IMR-90 (cell line): ENCODE measurements around the gene PLS1. TPM values are rescaled to one million over a fixed set of nuclear protein-coding genes. Genes with fewer than 3 reads are reported as not detected.

Experiments used
- ATAC-seq: fragments of 200-7000 bp; cut with Tn5 transposase; 2 replicates; pipeline ENCODE4 v1.9.1; 2020; ENCODE audit warnings: low read depth, mild to moderate bottlenecking, moderate library complexity
- BruUV-seq: library from RNA; stranded (reverse); fragments of 400-500 nt; replicated peaks from 2 replicates; lab custom pipeline; 2021; lab: Mats Ljungman, UMichigan
- CTCF ChIA-PET: fragments of 300-600 bp; formaldehyde crosslinking; extraction: SDS; loops from one replicate; lab custom pipeline; 2021; ENCODE audit warnings: antibody characterized with exemption; lab: Yijun Ruan, JAX
- POLR2A ChIA-PET: fragments of 300-600 bp; sonication (Branson Sonifier 250); formaldehyde crosslinking; loops from one replicate; lab custom pipeline; 2022; ENCODE audit warnings: antibody characterized with exemption; ENCODE audit not compliant: unreplicated experiment; lab: Charles Lee
- DNase-seq: peaks from one replicate; pipeline ENCODE4 v3.0.0; 2013
- H2AFZ ChIP-seq: replicated peaks from 2 replicates; pipeline ENCODE3; 2013; ENCODE audit warnings: low read length, mild to moderate bottlenecking; ENCODE audit not compliant: poor library complexity
- H2AK5ac ChIP-seq: 2 replicates; pipeline ENCODE4 v1.6.1; 2013; ENCODE audit warnings: low read depth, low read length, inconsistent platforms
- H2AK9ac ChIP-seq: replicated peaks from 2 replicates; pipeline ENCODE3; 2013; ENCODE audit warnings: mild to moderate bottlenecking, low read depth, low read length, moderate library complexity; ENCODE audit not compliant: poor library complexity
- H2BK120ac ChIP-seq: 2 replicates; pipeline ENCODE4 v1.6.1; 2013; ENCODE audit warnings: low read depth, low read length, inconsistent platforms
- H2BK15ac ChIP-seq: 3 replicates; pipeline ENCODE4 v1.6.1; 2013; ENCODE audit warnings: low read depth, low read length, inconsistent platforms
- H2BK20ac ChIP-seq: 2 replicates; pipeline ENCODE4 v1.6.1; 2013; ENCODE audit warnings: low read depth, mild to moderate bottlenecking, inconsistent platforms, low read length, moderate library complexity
- H2BK5ac ChIP-seq: 2 replicates; pipeline ENCODE4 v1.6.1; 2013; ENCODE audit warnings: mild to moderate bottlenecking, low read depth, low read length, inconsistent platforms; ENCODE audit not compliant: poor library complexity, severe bottlenecking
- H3K14ac ChIP-seq: replicated peaks from 2 replicates; pipeline ENCODE4 v1.6.1; 2013; ENCODE audit warnings: low read depth, low read length, inconsistent platforms
- H3K18ac ChIP-seq: 2 replicates; pipeline ENCODE4 v1.6.1; 2013; ENCODE audit warnings: low read depth, low read length, control low read depth
- H3K23ac ChIP-seq: 2 replicates; pipeline ENCODE4 v1.6.1; 2013; ENCODE audit warnings: low read depth, low read length, inconsistent platforms
- H3K27ac ChIP-seq: 2 replicates; pipeline ENCODE4 v1.5.1; 2013; ENCODE audit warnings: mild to moderate bottlenecking, control low read depth, low read length; ENCODE audit not compliant: insufficient read depth
- H3K27me3 ChIP-seq: 2 replicates; pipeline ENCODE4 v1.6.1; 2013; ENCODE audit warnings: low read length; ENCODE audit not compliant: control insufficient read depth, insufficient read depth
- H3K36me3 ChIP-seq: 2 replicates; pipeline ENCODE4 v1.6.1; 2013; ENCODE audit warnings: low read length, mixed read lengths; ENCODE audit not compliant: control insufficient read depth, insufficient read depth
- H3K4ac ChIP-seq: 2 replicates; pipeline ENCODE4 v1.6.1; 2013; ENCODE audit warnings: low read depth, low read length, inconsistent platforms
- H3K4me1 ChIP-seq: 2 replicates; pipeline ENCODE4 v1.6.1; 2013; ENCODE audit warnings: low read length, mixed read lengths; ENCODE audit not compliant: control insufficient read depth, insufficient read depth
- H3K4me2 ChIP-seq: 2 replicates; pipeline ENCODE4 v1.6.1; 2013; ENCODE audit warnings: low read depth, mild to moderate bottlenecking, control low read depth, low read length, moderate library complexity
- H3K4me3 ChIP-seq: 2 replicates; pipeline ENCODE4 v1.5.1; 2013; ENCODE audit warnings: low read depth, mild to moderate bottlenecking, control low read depth, low read length, moderate library complexity; ENCODE audit not compliant: insufficient read depth
- H3K56ac ChIP-seq: 2 replicates; pipeline ENCODE4 v1.6.1; 2013; ENCODE audit warnings: low read length, inconsistent platforms; ENCODE audit not compliant: insufficient read depth; ENCODE audit errors: extremely low read depth
- H3K79me1 ChIP-seq, 2 experiments: 2 replicates each; pipeline ENCODE4 v1.6.1; 2013; ENCODE audit warnings: low read length in 2 of 2, inconsistent platforms in 1 of 2, low read depth in 1 of 2
- H3K9ac ChIP-seq: 2 replicates; pipeline ENCODE4 v1.6.1; 2013; ENCODE audit warnings: low read depth, low read length, control low read depth
- H3K9me1 ChIP-seq: 2 replicates; pipeline ENCODE4 v1.6.1; 2013; ENCODE audit warnings: low read length, inconsistent platforms; ENCODE audit not compliant: insufficient read depth
- H3K9me3 ChIP-seq: 2 replicates; pipeline ENCODE4 v1.6.1; 2013; ENCODE audit warnings: low read length; ENCODE audit not compliant: control insufficient read depth, insufficient read depth
- H4K20me1 ChIP-seq: 2 replicates; pipeline ENCODE4 v1.6.1; 2013; ENCODE audit warnings: low read length, inconsistent platforms; ENCODE audit not compliant: insufficient read depth
- H4K5ac ChIP-seq: 2 replicates; pipeline ENCODE4 v1.6.1; 2013; ENCODE audit warnings: mild to moderate bottlenecking, low read depth, low read length, control low read depth
- H4K8ac ChIP-seq, 2 experiments: 2 replicates each; pipeline ENCODE4 v1.6.1; 2013; ENCODE audit warnings: low read depth in 2 of 2, low read length in 2 of 2, control low read depth in 1 of 2, inconsistent platforms in 1 of 2
- H4K91ac ChIP-seq: 2 replicates; pipeline ENCODE4 v1.6.1; 2013; ENCODE audit warnings: low read depth, low read length, inconsistent platforms; ENCODE audit not compliant: insufficient read depth
- BHLHE40 ChIP-seq: fragments of 150-350 bp; IDR thresholded peaks from 2 replicates; pipeline ENCODE4 v1.6.1; 2016; ENCODE audit warnings: mild to moderate bottlenecking, low read depth, low read length
- CEBPB ChIP-seq: IDR thresholded peaks from 2 replicates; pipeline ENCODE4 v1.6.1; 2012; ENCODE audit warnings: low read depth, low read length, improper control_type of control experiment
- CHD1 ChIP-seq: IDR thresholded peaks from 2 replicates; pipeline ENCODE4 v1.6.1; 2012; ENCODE audit warnings: low read depth, low read length, improper control_type of control experiment
- CTCF ChIP-seq: conservative IDR thresholded peaks from 2 replicates; pipeline ENCODE4 v1.5.1; 2012; ENCODE audit warnings: mild to moderate bottlenecking, low read depth, low read length, improper control_type of control experiment
- MAFK ChIP-seq: IDR thresholded peaks from 2 replicates; pipeline ENCODE4 v1.6.1; 2012; ENCODE audit warnings: low read depth, low read length, improper control_type of control experiment
- MAZ ChIP-seq: IDR thresholded peaks from 2 replicates; pipeline ENCODE4 v1.6.1; 2012; ENCODE audit warnings: low read depth, mild to moderate bottlenecking, low read length, improper control_type of control experiment, moderate library complexity, borderline replicate concordance
- MXI1 ChIP-seq: IDR thresholded peaks from 2 replicates; pipeline ENCODE4 v1.6.1; 2012; ENCODE audit warnings: low read depth, mild to moderate bottlenecking, low read length, moderate library complexity, borderline replicate concordance
- NFE2L2 ChIP-seq: fragments of 150-350 bp; IDR thresholded peaks from 2 replicates; pipeline ENCODE4 v1.6.1; 2016; ENCODE audit warnings: low read depth, mild to moderate bottlenecking, low read length
- POLR2A ChIP-seq: IDR thresholded peaks from 2 replicates; pipeline ENCODE4 v1.6.1; 2012; ENCODE audit warnings: mild to moderate bottlenecking, low read depth, low read length
- RAD21 ChIP-seq: IDR thresholded peaks from 2 replicates; pipeline ENCODE4 v1.6.1; 2012; ENCODE audit warnings: low read length, improper control_type of control experiment
- RCOR1 ChIP-seq: IDR thresholded peaks from 2 replicates; pipeline ENCODE4 v1.6.1; 2012; ENCODE audit warnings: mild to moderate bottlenecking, low read length, improper control_type of control experiment; ENCODE audit not compliant: insufficient replicate concordance
- RFX5 ChIP-seq: IDR thresholded peaks from 2 replicates; pipeline ENCODE4 v1.8.0; 2012; ENCODE audit warnings: low read depth, mild to moderate bottlenecking, low read length, moderate library complexity
- SMC3 ChIP-seq: fragments of 150-350 bp; IDR thresholded peaks from 2 replicates; pipeline ENCODE4 v1.6.1; 2016; ENCODE audit warnings: low read depth, mild to moderate bottlenecking, antibody characterized with exemption, low read length, moderate library complexity
- USF2 ChIP-seq: fragments of 150-350 bp; IDR thresholded peaks from 2 replicates; pipeline ENCODE4 v1.6.1; 2017; ENCODE audit warnings: mild to moderate bottlenecking, antibody characterized with exemption, low read length, low read depth
- WGBS, 2 experiments: methylation state at CpG; one replicate each; pipeline versions ENCODE4 v1.1.5 to v1.1.7; 2013; ENCODE audit warnings: missing lambda C conversion rate in 2 of 2; ENCODE audit not compliant: insufficient read length in 1 of 2; ENCODE audit errors: extremely low coverage in 2 of 2; 5-methylcytosine and 5-hydroxymethylcytosine counted together
- dilution Hi-C: fragments of 300-500 bp; cut with HindIII; formaldehyde crosslinking; loops from one replicate; pipeline ENCODE4 v1.14.3; 2018; ENCODE audit warnings: low sequenced_read_pairs; ENCODE audit not compliant: unreplicated experiment
- in situ Hi-C: fragments of 300-500 bp; cut with MboI; formaldehyde crosslinking; loops from 3 replicates; pipeline ENCODE4 v1.14.3; 2019; ENCODE audit warnings: low sequenced_read_pairs, inconsistent platforms, mixed read lengths
- intact Hi-C: fragments of 100-400 bp; cut with micrococcal nuclease; formaldehyde crosslinking; loops from 2 replicates; pipeline ENCODE4 v1.10.0; 2022
- polyA plus RNA-seq, 3 experiments: library from polyadenylated mRNA; depleted of rRNA; stranded (reverse); fragments of >200 nt; gene quantifications; 2 replicates each; pipeline ENCODE4 v1.2.3, GENCODE V29; 2012; ENCODE audit warnings: low replicate concordance in 1 of 3
- total RNA-seq: library from RNA; depleted of rRNA; stranded (reverse); fragments of >200 nt; gene quantifications from 2 replicates; pipeline ENCODE4 v1.2.3, GENCODE V29; 2012
- TF ChIP-seq, protein P1 (sequence below): fragments of 150-350 bp; IDR thresholded peaks from 2 replicates; pipeline ENCODE4 v1.6.1; 2016; ENCODE audit warnings: low read depth, mild to moderate bottlenecking, low read length, moderate library complexity, borderline replicate concordance

PLS1 gene
- total and polyA plus RNA-seq, 2 of the 4 experiments (the other 2 are of a cell fraction): 0.29 to 0.90 TPM

DNA sequence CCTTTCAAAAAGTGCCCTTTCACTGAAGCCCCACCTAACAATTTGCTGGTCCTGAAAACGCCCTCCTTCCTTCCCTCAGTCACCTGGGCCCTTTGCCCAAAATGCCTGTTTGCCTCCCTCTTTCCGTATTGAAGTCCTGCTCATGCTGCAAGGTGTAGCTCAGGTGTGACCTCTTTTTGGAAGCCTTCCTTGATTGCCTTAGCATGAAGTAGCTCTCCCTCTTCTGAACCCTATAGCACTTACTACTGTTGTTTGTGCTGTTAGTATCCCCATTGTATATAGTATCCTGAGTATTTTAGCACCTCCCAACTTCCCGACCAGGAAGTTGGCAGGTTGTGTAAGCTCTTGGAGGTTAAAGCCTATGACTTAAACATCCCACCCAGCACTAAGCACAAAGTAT lies 1.7 kb downstream of the PLS1 start:
- Histone ChIP-seq H3K36me3 (no peaks in the 10 kb centered on the region), H3K4me2 (no peak overlapping the region), H2BK5ac (no peak overlapping the region), H3K79me1 (no peaks in the 10 kb centered on the region; a peak in 1 of 4 replicates), H4K5ac (no peak overlapping the region), H3K9me3 (no peaks in the 10 kb centered on the region), H3K4ac (no peak overlapping the region), H2AFZ (peak overlapping the region; percentile 46), H2BK20ac (no peak overlapping the region), H3K4me1 (no peaks in the 10 kb centered on the region), H3K27ac (no peak overlapping the region), H2AK9ac (no peak overlapping the region), H3K18ac (no peak overlapping the region), H3K4me3 (no peak overlapping the region), H2BK15ac (no peak overlapping the region), H4K91ac (no peak overlapping the region), H3K27me3 (peaks cover 1% of the 10 kb centered on the region), H2BK120ac (no peak overlapping the region), H2AK5ac (no peak overlapping the region), H3K9ac (no peak overlapping the region), H3K56ac (no peak overlapping the region), H4K20me1 (no peaks in the 10 kb centered on the region), H3K9me1 (no peaks in the 10 kb centered on the region), H3K14ac (no peak overlapping the region), H3K23ac (no peak overlapping the region), H4K8ac (no peak overlapping the region)
- BruUV-seq: no TSS peak
- in situ Hi-C loops (no loop called here), intact Hi-C loops (loop anchor here (5.0 to 10.0 kb wide), 2 partner anchors 124 to 207 kb away; partner anchors contain the start of gene TRPC1), dilution Hi-C loops (no loop called here)
- WGBS, 2 experiments: no CpG with 5 or more reads among the region's 3 CpGs
- ATAC-seq (no peak), DNase-seq (no peak)
- CTCF ChIA-PET: no interaction called here
- POLR2A ChIA-PET: no interaction called here
- TF ChIP-seq POLR2A: no peak
- TF ChIP-seq RAD21: no peak
- no peak for TF ChIP-seq MAZ
- TF ChIP-seq CTCF: no peak
- TF ChIP-seq SMC3: no peak
- no peak for TF ChIP-seq BHLHE40
- TF ChIP-seq, protein P1, sequence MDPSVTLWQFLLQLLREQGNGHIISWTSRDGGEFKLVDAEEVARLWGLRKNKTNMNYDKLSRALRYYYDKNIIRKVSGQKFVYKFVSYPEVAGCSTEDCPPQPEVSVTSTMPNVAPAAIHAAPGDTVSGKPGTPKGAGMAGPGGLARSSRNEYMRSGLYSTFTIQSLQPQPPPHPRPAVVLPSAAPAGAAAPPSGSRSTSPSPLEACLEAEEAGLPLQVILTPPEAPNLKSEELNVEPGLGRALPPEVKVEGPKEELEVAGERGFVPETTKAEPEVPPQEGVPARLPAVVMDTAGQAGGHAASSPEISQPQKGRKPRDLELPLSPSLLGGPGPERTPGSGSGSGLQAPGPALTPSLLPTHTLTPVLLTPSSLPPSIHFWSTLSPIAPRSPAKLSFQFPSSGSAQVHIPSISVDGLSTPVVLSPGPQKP: no peak
- TF ChIP-seq CHD1: no peak
- no peak for TF ChIP-seq CEBPB
- TF ChIP-seq RFX5: no peak
- no peak for TF ChIP-seq USF2
- TF ChIP-seq NFE2L2: no peak
- no peak for TF ChIP-seq RCOR1
- TF ChIP-seq MAFK: no peak
- no peak for TF ChIP-seq MXI1
